SK-N-MC (cell line): ENCODE measurements around the gene TRHDE.

Experiments used
- DNase-seq: peaks from one replicate; pipeline ENCODE4 v3.0.0-alpha.2; 2011; ENCODE audit warnings: low read depth, low spot score
- H3K27ac ChIP-seq: fragments of 200-600 bp; sonication (generic); 2 replicates; pipeline ENCODE4 v1.5.1; 2016; ENCODE audit warnings: mixed run types
- H3K36me3 ChIP-seq: fragments of 200-600 bp; sonication (generic); 2 replicates; pipeline ENCODE4 v1.6.1; 2017; ENCODE audit warnings: antibody characterized with exemption, low read length, mixed read lengths; ENCODE audit not compliant: insufficient read depth
- H3K4me3 ChIP-seq: fragments of 200-600 bp; sonication (generic); 2 replicates; pipeline ENCODE4 v1.5.1; 2016
- H3K9ac ChIP-seq: fragments of 200-600 bp; sonication (generic); 2 replicates; pipeline ENCODE4 v1.8.0; 2017; ENCODE audit warnings: mixed run types, mixed read lengths; ENCODE audit not compliant: insufficient read length
- H3K9me3 ChIP-seq: fragments of 200-600 bp; sonication (generic); 2 replicates; pipeline ENCODE4 v1.6.1; 2017; ENCODE audit warnings: low read depth, mild to moderate bottlenecking, antibody characterized with exemption, low read length, moderate library complexity, mixed read lengths
- EZH2 ChIP-seq: fragments of 200-600 bp; sonication (generic); IDR thresholded peaks from one replicate; pipeline ENCODE4 v1.6.1; 2017; ENCODE audit warnings: antibody characterized with exemption
- FOXP2 ChIP-seq: optimal IDR thresholded peaks from 2 replicates; pipeline ENCODE3; 2011; ENCODE audit warnings: mild to moderate bottlenecking, moderate library complexity; ENCODE audit not compliant: insufficient read depth; ENCODE audit errors: extremely low read length, control extremely low read depth
- POLR2AphosphoS5 ChIP-seq: IDR thresholded peaks from 2 replicates; pipeline ENCODE4 v1.6.1; 2012; ENCODE audit warnings: mild to moderate bottlenecking, low read depth, low read length, borderline replicate concordance

TRHDE gene

DNA sequence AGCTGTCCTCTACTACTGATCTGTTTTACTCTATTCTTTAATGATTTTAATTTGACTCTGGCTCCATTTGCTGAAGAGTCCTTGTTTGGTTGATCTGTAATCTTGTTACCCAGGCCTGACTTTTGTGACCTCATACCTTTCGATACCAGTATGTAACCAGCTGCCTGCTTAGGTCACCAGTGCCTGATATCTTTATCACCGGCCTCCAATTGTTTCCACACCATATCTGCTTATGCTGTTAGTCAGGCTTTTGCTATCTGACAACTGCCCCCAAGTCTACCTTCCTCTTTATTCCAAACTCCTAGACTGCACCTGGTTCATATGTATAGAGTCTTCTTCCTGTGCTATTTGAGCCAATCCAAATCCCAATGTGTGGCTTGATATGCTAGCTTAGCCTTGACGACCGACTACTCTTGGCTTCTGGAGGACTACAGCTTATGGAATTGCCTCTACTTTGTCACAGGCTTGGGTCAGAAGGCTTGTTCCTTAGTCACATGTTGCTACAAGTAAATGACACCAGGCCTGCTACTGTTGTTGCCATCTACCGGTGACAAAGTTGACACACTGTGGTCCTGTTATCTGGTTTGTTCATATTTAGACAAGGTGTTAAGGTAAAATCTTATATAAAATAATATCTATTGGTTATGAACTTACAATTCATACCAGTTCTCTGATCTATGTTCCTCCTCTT, 193.9 kb downstream of the TRHDE start:
- no peak for DNase-seq

DNA sequence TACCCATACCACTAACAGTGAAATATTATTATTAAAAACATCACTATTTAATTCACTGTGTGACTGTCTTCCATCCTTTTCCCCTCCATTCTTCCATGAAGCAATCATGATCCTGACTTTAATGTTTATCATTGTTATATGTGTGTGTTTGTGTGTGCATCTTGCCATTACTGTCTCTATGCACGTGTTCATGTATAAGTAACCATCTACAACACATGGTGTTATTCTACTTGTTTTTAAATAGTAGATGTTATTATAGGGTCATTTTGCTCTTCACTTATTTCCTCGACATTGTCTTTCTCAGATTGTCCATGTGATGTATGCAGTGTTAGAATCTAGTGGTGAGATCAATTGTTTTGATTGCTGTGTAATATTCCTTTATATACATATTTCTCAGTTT, 195.8 kb downstream of the TRHDE start:
- Histone ChIP-seq H3K36me3 (no peaks in the 10 kb centered on the region), H3K9me3 (no peaks in the 10 kb centered on the region), H3K9ac (no peak overlapping the region), H3K4me3 (no peak overlapping the region), H3K27ac (no peak overlapping the region)
- TF ChIP-seq POLR2AphosphoS5 (no peak), FOXP2 (no peak), EZH2 (no peak)
- no peak for DNase-seq

More for the DNA sequence above, 193.9 kb downstream of the TRHDE start:
- H3K27ac ChIP-seq = no peak overlapping the region
- H3K36me3 ChIP-seq = no peaks in the 10 kb centered on the region
- H3K9ac ChIP-seq = no peak overlapping the region
- H3K9me3 ChIP-seq = no peaks in the 10 kb centered on the region
- TF ChIP-seq FOXP2 (no peak), POLR2AphosphoS5 (no peak), EZH2 (no peak)
- H3K4me3 ChIP-seq = no peak overlapping the region

DNA sequence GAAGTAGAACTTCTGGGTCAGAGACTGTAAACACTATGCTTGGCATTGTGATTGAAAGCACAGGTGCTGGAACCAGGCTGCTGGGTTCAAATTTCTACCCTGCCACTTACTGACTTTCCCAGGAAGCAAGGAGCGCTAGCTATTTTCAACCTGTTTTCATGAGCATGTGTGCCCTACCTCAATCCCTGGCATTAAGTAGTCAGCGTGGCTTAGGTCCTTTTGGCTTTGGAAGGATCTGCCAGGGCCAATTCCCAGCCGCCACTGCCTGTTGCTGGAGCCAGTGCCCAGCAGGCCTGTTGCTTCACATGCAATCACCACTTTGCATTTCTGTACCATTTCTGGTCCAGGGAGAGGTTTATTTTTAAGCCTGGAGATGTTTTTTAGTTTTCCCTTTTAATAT, 196.3 kb downstream of the TRHDE start:
- no peak overlapping the region for H3K4me3 ChIP-seq
- H3K27ac ChIP-seq = no peak overlapping the region
- no peaks in the 10 kb centered on the region for H3K36me3 ChIP-seq
- no peak for TF ChIP-seq FOXP2
- H3K9ac ChIP-seq = no peak overlapping the region
- DNase-seq = no peak
- no peaks in the 10 kb centered on the region for H3K9me3 ChIP-seq

DNA sequence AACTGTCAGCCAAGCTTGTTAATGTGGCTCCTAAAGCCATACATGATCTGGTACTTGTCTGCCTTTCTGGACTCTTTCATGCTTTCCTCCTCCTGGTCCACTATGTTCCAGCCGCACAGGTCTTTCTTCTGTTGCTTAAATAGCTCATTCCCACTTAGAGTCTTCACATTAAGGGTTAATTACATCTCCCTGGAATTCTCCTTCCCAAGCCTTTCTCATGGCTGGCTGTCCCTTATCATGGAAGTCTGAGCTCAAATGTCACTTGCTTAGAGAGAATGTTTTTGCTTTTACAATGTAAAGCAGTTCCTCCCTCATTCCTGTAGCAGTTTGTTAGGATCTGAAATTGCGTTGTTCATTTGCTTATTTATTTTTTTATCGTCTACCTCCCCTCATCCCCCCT, 199.6 kb downstream of the TRHDE start:
- Histone ChIP-seq H3K9me3 (no peaks in the 10 kb centered on the region), H3K36me3 (no peaks in the 10 kb centered on the region; the same call in 1 of the 2 replicates), H3K27ac (no peak overlapping the region), H3K4me3 (no peak overlapping the region), H3K9ac (no peak overlapping the region)
- no peak for TF ChIP-seq FOXP2
- no peak for DNase-seq

DNA sequence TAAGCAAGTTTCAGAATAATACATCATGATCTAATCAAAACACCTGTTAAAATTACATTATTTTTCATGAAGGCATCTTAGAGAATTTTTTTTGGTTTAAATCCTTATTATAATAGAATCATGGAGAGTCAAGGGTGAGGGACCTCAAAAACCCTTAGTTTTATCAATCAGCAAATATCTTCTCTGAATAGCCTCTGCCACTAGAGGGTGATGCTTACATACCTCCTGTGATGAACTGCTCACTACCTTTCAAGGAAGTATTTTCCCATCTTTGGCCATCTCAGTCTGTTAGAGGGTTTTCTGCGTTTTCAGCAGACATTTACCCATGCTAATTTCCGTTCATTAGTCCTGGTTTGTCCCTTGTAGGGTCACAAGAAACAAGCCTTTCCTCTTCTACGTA, 200.2 kb downstream of the TRHDE start:
- DNase-seq = no peak
- H3K9me3 ChIP-seq = no peaks in the 10 kb centered on the region
- no peak for TF ChIP-seq FOXP2
- no peak for TF ChIP-seq EZH2
- no peak for TF ChIP-seq POLR2AphosphoS5
- H3K27ac ChIP-seq = no peak overlapping the region
- no peak overlapping the region for H3K4me3 ChIP-seq
- H3K9ac ChIP-seq = no peak overlapping the region
- no peaks in the 10 kb centered on the region; the same call in 1 of the 2 replicates for H3K36me3 ChIP-seq

DNA sequence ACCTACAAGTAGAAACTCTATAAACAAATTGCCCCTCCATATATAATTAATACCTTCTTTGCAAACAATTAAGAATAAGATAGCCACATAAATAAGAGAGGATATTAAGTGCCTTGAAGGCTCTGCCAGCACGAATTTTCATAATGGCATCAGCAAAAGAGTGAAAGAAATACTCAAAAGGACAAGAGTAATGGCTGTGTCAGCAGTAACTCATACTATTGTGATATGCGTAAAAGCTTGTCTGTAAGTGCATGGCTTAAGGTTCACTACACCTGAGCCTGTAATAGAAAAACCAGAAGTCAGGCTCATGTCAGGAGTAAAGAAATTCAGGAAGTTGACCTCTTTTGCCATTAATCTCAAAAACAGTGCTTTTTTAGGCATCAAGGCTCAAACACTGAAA, 204.1 kb downstream of the TRHDE start:
- H3K27ac ChIP-seq = no peak overlapping the region
- TF ChIP-seq POLR2AphosphoS5 = no peak
- no peak for TF ChIP-seq FOXP2
- no peak for TF ChIP-seq EZH2

DNA sequence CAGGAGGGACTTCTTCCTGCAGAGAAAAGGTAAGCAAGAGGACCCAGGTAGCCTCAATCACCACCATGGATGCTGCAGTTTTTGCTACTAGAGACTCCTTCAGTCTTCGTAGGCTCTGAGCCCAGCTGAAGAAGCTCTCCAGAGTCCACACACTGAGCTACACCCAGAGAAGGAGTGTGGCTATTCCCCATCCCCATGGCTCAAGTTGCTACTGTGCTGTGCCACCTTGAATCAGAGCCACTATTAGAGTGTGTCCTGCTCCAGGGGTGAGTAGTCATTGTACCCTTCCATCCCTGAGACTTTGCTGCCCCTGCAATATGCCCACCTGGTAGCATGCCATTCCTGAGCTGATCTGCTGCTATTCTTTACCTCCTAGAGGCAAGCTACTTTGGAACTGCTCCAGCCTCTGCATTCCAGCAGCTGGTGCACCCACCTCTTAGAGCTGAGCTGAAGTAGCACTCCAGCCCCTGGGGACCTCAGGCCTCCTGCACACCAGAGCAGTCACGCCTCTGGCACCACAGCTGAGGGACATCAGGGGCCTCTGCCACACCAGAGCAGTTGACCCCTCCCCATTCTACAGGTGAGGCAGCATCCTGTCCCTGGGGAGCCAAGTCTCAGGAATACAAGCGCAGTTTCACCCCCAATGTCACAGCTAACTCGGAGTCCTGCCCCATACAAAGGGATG, 213.0 kb downstream of the TRHDE start:
- DNase-seq = no peak
- no peak overlapping the region for H3K9ac ChIP-seq
- no peak overlapping the region for H3K27ac ChIP-seq
- no peak overlapping the region for H3K4me3 ChIP-seq
- H3K36me3 ChIP-seq = peaks cover 22% of the 10 kb centered on the region; the same call in 1 of the 2 replicates
- TF ChIP-seq FOXP2 = no peak
- TF ChIP-seq POLR2AphosphoS5 = no peak
- no peak for TF ChIP-seq EZH2
- H3K9me3 ChIP-seq = no peaks in the 10 kb centered on the region; the same call in 1 of the 2 replicates

More for the DNA sequence above, 204.1 kb downstream of the TRHDE start:
- no peak overlapping the region for H3K9ac ChIP-seq
- H3K36me3 ChIP-seq = no peaks in the 10 kb centered on the region; the same call in 1 of the 2 replicates
- no peak for DNase-seq
- H3K4me3 ChIP-seq = no peak overlapping the region
- no peaks in the 10 kb centered on the region for H3K9me3 ChIP-seq

DNA sequence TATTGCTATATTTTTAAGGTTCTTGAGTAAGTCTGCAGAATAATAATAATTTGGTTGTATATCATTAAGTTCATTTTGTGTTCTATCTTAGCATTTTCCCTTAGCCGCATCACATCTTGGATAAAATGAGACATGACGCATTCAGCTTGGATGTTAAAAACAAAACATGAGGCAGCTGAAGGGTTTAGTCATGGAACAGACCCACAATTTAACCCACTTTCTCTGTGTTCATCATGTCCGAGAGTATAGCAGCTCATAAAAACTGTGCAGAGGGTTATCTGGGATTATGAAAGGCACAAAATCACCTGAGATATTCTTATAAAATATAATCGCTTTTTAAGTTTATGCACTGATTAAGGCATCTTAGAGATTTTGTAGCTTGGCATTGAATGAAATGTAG, 219.3 kb downstream of the TRHDE start:
- peak overlapping the region; percentile 7; the same call in 1 of the 2 replicates for H3K4me3 ChIP-seq
- no peak for TF ChIP-seq FOXP2
- TF ChIP-seq POLR2AphosphoS5 = no peak
- no peak for TF ChIP-seq EZH2
- peaks cover 7% of the 10 kb centered on the region; the same call in 1 of the 2 replicates for H3K36me3 ChIP-seq
- no peaks in the 10 kb centered on the region; the same call in 1 of the 2 replicates for H3K9me3 ChIP-seq
- peak overlapping the region; percentile 76 for H3K27ac ChIP-seq
- no peak for DNase-seq
- H3K9ac ChIP-seq = no peak overlapping the region
